OCI-LY1 (cell line): ENCODE results near the gene OGFR.

Source experiments
- EZH2 ChIP-seq: fragments of 200-600 bp; sonication (generic), shearing (Covaris generic); IDR thresholded peaks from 2 replicates; pipeline ENCODE4 v1.8.0; 2017; ENCODE audit warnings: borderline replicate concordance, mixed run types, mild to moderate bottlenecking, antibody characterized with exemption, low read length, moderate library complexity, mixed read lengths
- TF ChIP-seq, protein P1 (sequence below): fragments of 200-600 bp; sonication (generic), shearing (Covaris generic); IDR thresholded peaks from 2 replicates; pipeline ENCODE4 v1.5.1; 2017; ENCODE audit warnings: mild to moderate bottlenecking, antibody characterized with exemption, low read length, moderate library complexity, mixed read lengths

DNA sequence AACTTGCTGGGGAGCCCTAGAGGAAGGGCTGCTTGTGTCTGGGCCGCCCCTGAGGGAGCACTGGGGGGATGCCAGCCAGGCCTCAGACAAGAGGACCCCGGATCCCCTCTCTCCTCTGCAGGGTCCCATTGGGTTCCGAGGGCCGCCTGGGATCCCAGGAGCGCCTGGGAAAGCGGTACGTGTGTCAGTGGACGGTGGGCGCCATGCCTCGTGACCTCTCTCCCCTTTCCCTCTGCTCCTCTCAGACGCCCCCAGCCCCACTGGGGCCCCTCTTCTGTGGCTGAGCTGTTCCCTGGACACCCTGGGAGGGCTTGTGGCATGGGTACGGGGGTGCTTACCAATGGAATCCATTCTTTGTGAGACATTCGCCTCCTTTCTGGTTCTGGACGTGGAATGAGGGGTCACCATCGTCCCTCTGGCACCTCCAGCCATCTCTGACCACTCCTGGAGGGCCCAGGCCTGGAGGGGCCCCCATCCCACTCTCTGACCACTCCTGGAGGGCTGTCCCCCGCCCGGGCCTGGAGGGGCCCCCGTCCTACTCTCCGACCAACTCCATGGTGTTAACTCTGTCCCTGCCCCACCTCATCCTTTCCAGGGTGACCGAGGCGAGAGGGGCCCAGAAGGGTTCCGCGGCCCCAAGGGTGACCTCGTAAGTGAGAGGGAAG lies 22.1 kb downstream of the OGFR start:
- TF ChIP-seq, protein P1, sequence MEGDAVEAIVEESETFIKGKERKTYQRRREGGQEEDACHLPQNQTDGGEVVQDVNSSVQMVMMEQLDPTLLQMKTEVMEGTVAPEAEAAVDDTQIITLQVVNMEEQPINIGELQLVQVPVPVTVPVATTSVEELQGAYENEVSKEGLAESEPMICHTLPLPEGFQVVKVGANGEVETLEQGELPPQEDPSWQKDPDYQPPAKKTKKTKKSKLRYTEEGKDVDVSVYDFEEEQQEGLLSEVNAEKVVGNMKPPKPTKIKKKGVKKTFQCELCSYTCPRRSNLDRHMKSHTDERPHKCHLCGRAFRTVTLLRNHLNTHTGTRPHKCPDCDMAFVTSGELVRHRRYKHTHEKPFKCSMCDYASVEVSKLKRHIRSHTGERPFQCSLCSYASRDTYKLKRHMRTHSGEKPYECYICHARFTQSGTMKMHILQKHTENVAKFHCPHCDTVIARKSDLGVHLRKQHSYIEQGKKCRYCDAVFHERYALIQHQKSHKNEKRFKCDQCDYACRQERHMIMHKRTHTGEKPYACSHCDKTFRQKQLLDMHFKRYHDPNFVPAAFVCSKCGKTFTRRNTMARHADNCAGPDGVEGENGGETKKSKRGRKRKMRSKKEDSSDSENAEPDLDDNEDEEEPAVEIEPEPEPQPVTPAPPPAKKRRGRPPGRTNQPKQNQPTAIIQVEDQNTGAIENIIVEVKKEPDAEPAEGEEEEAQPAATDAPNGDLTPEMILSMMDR: no peak
- TF ChIP-seq EZH2: no peak
